ENCODE results near the gene PGM3. TPM values are rescaled to one million over a fixed set of nuclear protein-coding genes. Genes with fewer than 3 reads are reported as not detected.

The PGM3 gene
- total RNA-seq, 1 donor from 2014 or later: 61.5 TPM

- DNase-seq (ENCODE audit: low spot score): no peak
- Histone ChIP-seq H4K20me1 (ENCODE audit: low read depth) (peaks cover 34% of the 10 kb centered on the region), H3K9me3 (ENCODE audit: low read depth) (no peaks in the 10 kb centered on the region), H3K4me1 (no peaks in the 10 kb centered on the region), H3K27me3 (no peaks in the 10 kb centered on the region), H3K4me2 (no peak overlapping the region), H3K36me3 (peaks cover 18% of the 10 kb centered on the region), H3K79me2 (ENCODE audit: low read depth) (peaks cover 42% of the 10 kb centered on the region), H2AFZ (replicated peaks) (no peak overlapping the region), H3K9ac (no peak overlapping the region), H3K27ac (no peak overlapping the region), H3F3A (ENCODE audit: low read depth) (no peaks in the 10 kb centered on the region), H3K4me3 (no peak overlapping the region)
- Mint-ChIP-seq H3K9me3 (no peaks in the 10 kb centered on the region), H3K36me3 (peaks cover 26% of the 10 kb centered on the region), H3K27ac (no peak overlapping the region), H3K27me3 (ENCODE audit: insufficient read depth, low read depth) (peaks cover 5% of the 10 kb centered on the region), H3K4me3 (no peak overlapping the region), H3K4me1 (peaks cover 17% of the 10 kb centered on the region)
- no peak for TF ChIP-seq CTCF (IDR thresholded peaks at IDR 0.05)
Observed at GRCh38 chr6:83188501-83188900, 4.6 kb downstream of the PGM3 start.

- Histone ChIP-seq H3K4me1 (no peaks in the 10 kb centered on the region), H3K79me2 (ENCODE audit: low read depth) (peaks cover 12% of the 10 kb centered on the region), H3K27ac (no peak overlapping the region), H3K27me3 (no peaks in the 10 kb centered on the region), H2AFZ (replicated peaks) (no peak overlapping the region), H3K36me3 (peaks cover 14% of the 10 kb centered on the region), H3K9ac (no peak overlapping the region), H3K4me3 (no peak overlapping the region), H3F3A (ENCODE audit: low read depth) (no peaks in the 10 kb centered on the region), H3K9me3 (ENCODE audit: low read depth) (no peaks in the 10 kb centered on the region), H4K20me1 (ENCODE audit: low read depth) (peaks cover 18% of the 10 kb centered on the region), H3K4me2 (no peak overlapping the region)
- Mint-ChIP-seq H3K27ac (no peak overlapping the region), H3K4me1 (no peaks in the 10 kb centered on the region), H3K9me3 (no peaks in the 10 kb centered on the region), H3K4me3 (no peak overlapping the region), H3K36me3 (peaks cover 33% of the 10 kb centered on the region), H3K27me3 (ENCODE audit: insufficient read depth, low read depth) (peaks cover 5% of the 10 kb centered on the region)
- TF ChIP-seq EZH2 (IDR thresholded peaks at IDR 0.05) (no peak), CTCF (IDR thresholded peaks at IDR 0.05) (no peak), EZH2phosphoT487 (IDR thresholded peaks at IDR 0.05) (no peak)
- no peak for DNase-seq (ENCODE audit: low spot score)
Observed at GRCh38 chr6:83185096-83185495, 8.0 kb downstream of the PGM3 start.

- H3F3A ChIP-seq (ENCODE audit: low read depth): no peaks in the 10 kb centered on the region
- no peak overlapping the region for H3K4me3 ChIP-seq
- H3K9me3 ChIP-seq (ENCODE audit: low read depth): no peaks in the 10 kb centered on the region
- TF ChIP-seq EZH2phosphoT487 (IDR thresholded peaks at IDR 0.05) (no peak), EZH2 (IDR thresholded peaks at IDR 0.05) (no peak), CTCF (IDR thresholded peaks at IDR 0.05) (no peak)
- no peak for DNase-seq (ENCODE audit: low spot score)
- no peak overlapping the region for H2AFZ ChIP-seq (replicated peaks)
- H3K4me1 ChIP-seq: no peaks in the 10 kb centered on the region
- Mint-ChIP-seq H3K27ac (no peak overlapping the region), H3K36me3 (peaks cover 22% of the 10 kb centered on the region), H3K27me3 (ENCODE audit: insufficient read depth, low read depth) (peaks cover 5% of the 10 kb centered on the region), H3K4me3 (no peak overlapping the region), H3K9me3 (no peaks in the 10 kb centered on the region), H3K4me1 (no peaks in the 10 kb centered on the region)
- no peak overlapping the region for H3K27ac ChIP-seq
- no peaks in the 10 kb centered on the region for H3K79me2 ChIP-seq (ENCODE audit: low read depth)
- H3K4me2 ChIP-seq: no peak overlapping the region
- peaks cover 11% of the 10 kb centered on the region for H3K36me3 ChIP-seq
- H3K9ac ChIP-seq: no peak overlapping the region
- peaks cover 6% of the 10 kb centered on the region for H4K20me1 ChIP-seq (ENCODE audit: low read depth)
- no peaks in the 10 kb centered on the region for H3K27me3 ChIP-seq
Observed at GRCh38 chr6:83183082-83183828, 9.8 kb downstream of the PGM3 start.
